Activated naive CD4-positive, alpha-beta T cell treated with anti-CD3 and anti-CD28 coated beads, Interleukin-2, amount 50 U/mL, for 16 hours (primary cell): Measurements from ENCODE around the gene CCR1.
"Not testable (repeated sequence)": the region's sequence is repeated elsewhere in the genome, so short reads cannot be mapped to it uniquely, and the experiment has no call there.

Source experiments
- DNase-seq: peaks from one replicate; pipeline ENCODE4 v3.0.0-alpha.2; 2020

CCR1 gene

GRCh38 chr3:46163556-46164041, 44.5 kb downstream of the CCR1 start:
- no peak for DNase-seq

GRCh38 chr3:46162975-46163555, 45.0 kb downstream of the CCR1 start:
- no peak for DNase-seq

GRCh38 chr3:46157685-46158084, 50.4 kb downstream of the CCR1 start:
- not testable (repeated sequence) for DNase-seq

GRCh38 chr3:46154311-46154710, 53.8 kb downstream of the CCR1 start:
- DNase-seq, result no peak
